Measurements from ENCODE around the gene HYAL4.
A peak's percentile ranks its signal among the peaks of the same experiment; 100 is the strongest.

HYAL4 gene

GRCh38 chr7:123901101-123901500 lies 56.1 kb downstream of the HYAL4 start:
- no peak for TF ChIP-seq CTCF (IDR thresholded peaks at IDR 0.05)

- no peak for TF ChIP-seq CTCF (IDR thresholded peaks at IDR 0.05)
These were observed 60.7 kb downstream of the HYAL4 start for GRCh38 chr7:123905714-123906113.

- TF ChIP-seq CTCF (IDR thresholded peaks at IDR 0.05), result peak; percentile 53
These were observed 71.3 kb downstream of the HYAL4 start for GRCh38 chr7:123916240-123916724.

- no peak for TF ChIP-seq CTCF (IDR thresholded peaks at IDR 0.05)
These were observed 72.9 kb downstream of the HYAL4 start for GRCh38 chr7:123917878-123918277.

GRCh38 chr7:123918309-123918708 lies 73.3 kb downstream of the HYAL4 start:
- TF ChIP-seq CTCF (IDR thresholded peaks at IDR 0.05), result no peak

GRCh38 chr7:123923599-123923998 lies 78.6 kb downstream of the HYAL4 start:
- no peak for TF ChIP-seq CTCF (IDR thresholded peaks at IDR 0.05)

- no peak for TF ChIP-seq CTCF (IDR thresholded peaks at IDR 0.05)
These were observed 80.0 kb downstream of the HYAL4 start, which contains the start of gene SPAM1 for GRCh38 chr7:123924941-123925340. Gene SPAM1, plus strand, starts transcription at chr7:123925241. Its CDS starts 28,330 bp downstream, at chr7:123953571.

All from LNCAP (cell line).